Measurements from ENCODE around the gene ADAMTS18. TPM values are rescaled to one million over a fixed set of nuclear protein-coding genes. Genes with fewer than 3 reads are reported as not detected.

ADAMTS18 gene
- total RNA-seq, 2 experiments from 2014 or later = not detected

- Histone ChIP-seq H3K4me1 (ENCODE audit: insufficient read depth, low read length, poor library complexity, severe bottlenecking) (no peaks in the 10 kb centered on the region), H3K4me3 (ENCODE audit: low read depth, low read length, poor library complexity, severe bottlenecking) (no peak overlapping the region), H2AFZ (ENCODE audit: low read length) (no peak overlapping the region), H4K20me1 (ENCODE audit: insufficient read depth, low read length) (no peaks in the 10 kb centered on the region), H3K79me2 (ENCODE audit: insufficient read depth, low read depth, low read length) (no peaks in the 10 kb centered on the region), H3K9me3 (ENCODE audit: low read length) (no peaks in the 10 kb centered on the region), H3K36me3 (ENCODE audit: insufficient read depth, low read length) (no peaks in the 10 kb centered on the region), H3K27ac (ENCODE audit: low read depth, low read length, poor library complexity, severe bottlenecking) (no peak overlapping the region), H3K9me2 (ENCODE audit: insufficient read depth, low read length) (no peaks in the 10 kb centered on the region), H3K4me2 (ENCODE audit: low read length) (no peak overlapping the region)
- intact Hi-C loops (cut with micrococcal nuclease; ENCODE audit: unreplicated experiment) = no loop called here
- TF ChIP-seq CTCF (conservative IDR thresholded peaks at IDR 0.05; ENCODE audit: low read length) (no peak), EZH2phosphoT487 (IDR thresholded peaks at IDR 0.05; ENCODE audit: borderline replicate concordance, low read depth, low read length) (no peak)
- DNase-seq (ENCODE audit: low spot score) = no peak
- BruUV-seq (replicated peaks) = no TSS peak
- ChIA-PET POLR2A (no interaction called here), CTCF (ENCODE audit: unreplicated experiment) (no interaction called here)
Observed at GRCh38 chr16:77330332-77331042, 104.3 kb downstream of the ADAMTS18 start.

GRCh38 chr16:77328768-77329167 is 106.1 kb downstream of the ADAMTS18 start:
- TF ChIP-seq EZH2phosphoT487 (IDR thresholded peaks at IDR 0.05; ENCODE audit: borderline replicate concordance, low read depth, low read length) = no peak
- no peak for TF ChIP-seq CTCF (conservative IDR thresholded peaks at IDR 0.05; ENCODE audit: low read length)
- intact Hi-C loops (cut with micrococcal nuclease; ENCODE audit: unreplicated experiment) = no loop called here
- no peaks in the 10 kb centered on the region for H3K9me3 ChIP-seq (ENCODE audit: low read length)
- H4K20me1 ChIP-seq (ENCODE audit: insufficient read depth, low read length) = no peaks in the 10 kb centered on the region
- no peaks in the 10 kb centered on the region for H3K79me2 ChIP-seq (ENCODE audit: insufficient read depth, low read depth, low read length)
- H3K27ac ChIP-seq (ENCODE audit: low read depth, low read length, poor library complexity, severe bottlenecking) = no peak overlapping the region
- no peak overlapping the region for H3K4me3 ChIP-seq (ENCODE audit: low read depth, low read length, poor library complexity, severe bottlenecking)
- BruUV-seq (replicated peaks) = no TSS peak
- ChIA-PET CTCF (ENCODE audit: unreplicated experiment) (no interaction called here), POLR2A (no interaction called here)
- H3K36me3 ChIP-seq (ENCODE audit: insufficient read depth, low read length) = no peaks in the 10 kb centered on the region
- no peak for DNase-seq (ENCODE audit: low spot score)
- no peaks in the 10 kb centered on the region for H3K4me1 ChIP-seq (ENCODE audit: insufficient read depth, low read length, poor library complexity, severe bottlenecking)
- no peaks in the 10 kb centered on the region for H3K9me2 ChIP-seq (ENCODE audit: insufficient read depth, low read length)
- no peak overlapping the region for H2AFZ ChIP-seq (ENCODE audit: low read length)
- no peak overlapping the region for H3K4me2 ChIP-seq (ENCODE audit: low read length)

GRCh38 chr16:77328274-77328673 is 106.6 kb downstream of the ADAMTS18 start:
- Histone ChIP-seq H3K4me1 (ENCODE audit: insufficient read depth, low read length, poor library complexity, severe bottlenecking) (no peaks in the 10 kb centered on the region), H3K9me3 (ENCODE audit: low read length) (no peaks in the 10 kb centered on the region), H3K36me3 (ENCODE audit: insufficient read depth, low read length) (no peaks in the 10 kb centered on the region), H3K4me2 (ENCODE audit: low read length) (no peak overlapping the region), H2AFZ (ENCODE audit: low read length) (no peak overlapping the region), H3K79me2 (ENCODE audit: insufficient read depth, low read depth, low read length) (no peaks in the 10 kb centered on the region), H3K4me3 (ENCODE audit: low read depth, low read length, poor library complexity, severe bottlenecking) (no peak overlapping the region), H4K20me1 (ENCODE audit: insufficient read depth, low read length) (no peaks in the 10 kb centered on the region), H3K27ac (ENCODE audit: low read depth, low read length, poor library complexity, severe bottlenecking) (no peak overlapping the region), H3K9me2 (ENCODE audit: insufficient read depth, low read length) (no peaks in the 10 kb centered on the region)
- CTCF ChIA-PET (ENCODE audit: unreplicated experiment) = no interaction called here
- POLR2A ChIA-PET = no interaction called here
- BruUV-seq (replicated peaks) = no TSS peak
- intact Hi-C loops (cut with micrococcal nuclease; ENCODE audit: unreplicated experiment) = no loop called here
- TF ChIP-seq EZH2phosphoT487 (IDR thresholded peaks at IDR 0.05; ENCODE audit: borderline replicate concordance, low read depth, low read length) (no peak), CTCF (conservative IDR thresholded peaks at IDR 0.05; ENCODE audit: low read length) (no peak)
- no peak for DNase-seq (ENCODE audit: low spot score)

Measured in OCI-LY7 (cell line).